Mucosa of descending colon (tissue), 3 donors: ENCODE measurements around the gene MYH13. TPM values are rescaled to one million over a fixed set of nuclear protein-coding genes. Genes with fewer than 3 reads are reported as not detected.

ENCODE experiments used
- ATAC-seq: fragments of 200-7000 bp; cut with Tn5 transposase; one replicate; pipeline ENCODE4 v1.9.1; 2020; ENCODE audit warnings: mild to moderate bottlenecking, moderate library complexity
- DNase-seq, 3 donors: peaks; one replicate each; pipeline ENCODE4 v3.0.0-alpha.2; 2020
- H3K36me3 ChIP-seq: fragments of 200-600 bp; one replicate; pipeline ENCODE4 v1.8.0; 2021; ENCODE audit warnings: low read depth, mild to moderate bottlenecking
- H3K4me1 ChIP-seq: fragments of 200-600 bp; one replicate; pipeline ENCODE4 v1.8.0; 2021; ENCODE audit warnings: low read depth, mild to moderate bottlenecking
- H3K4me3 ChIP-seq: fragments of 200-600 bp; one replicate; pipeline ENCODE4 v1.8.0; 2021; ENCODE audit warnings: mild to moderate bottlenecking
- H3K9me3 ChIP-seq: fragments of 200-600 bp; one replicate; pipeline ENCODE4 v1.8.0; 2021; ENCODE audit warnings: mild to moderate bottlenecking
- intact Hi-C, 2 donors: fragments of 100-400 bp; cut with DNase I in 1 of 2; cut with micrococcal nuclease in 1 of 2; formaldehyde crosslinking; loops; one replicate each; pipeline versions ENCODE4 v1.11.0 to v1.11.1; 2022; cut with DNase I, micrococcal nuclease
- long read RNA-seq, 2 donors: library from polyadenylated mRNA; unstranded; transcript quantifications; one replicate each; pipeline ENCODE4 v2.0.0, GENCODE V29; 2019 to 2021
- total RNA-seq, 3 donors: library from RNA; stranded (reverse); fragmentation: NEBNext Ultra II Directional in 2 of 3; extraction: Animal tissue kit (Norgen Biotek cat#: 25700) in 2 of 3; gene quantifications; one replicate each; pipeline versions ENCODE4 v1.2.1 to v1.2.4, GENCODE V29; 2021 to 2023
- TF ChIP-seq, protein P1 (sequence below): fragments of 200-600 bp; IDR thresholded peaks from one replicate; pipeline ENCODE4 v1.8.0; 2022; ENCODE audit warnings: antibody characterized with exemption, mild to moderate bottlenecking
- donor health status: DM: no; HTN: no; CAD: no; lungs with moderate emphysema.
- donor health status: DM: no; HTN: no; CAD: no.
- donor health status: DM: no; HTN: yes; CAD: no.

MYH13 gene
- total RNA-seq, result under 1 TPM in 1 of 3 donors, not detected in 2; 0.05 TPM
- long read RNA-seq, donor 1, result 0 reads
- long read RNA-seq, donor 2, result 0 reads

- no peak for DNase-seq
- TF ChIP-seq, protein P1, sequence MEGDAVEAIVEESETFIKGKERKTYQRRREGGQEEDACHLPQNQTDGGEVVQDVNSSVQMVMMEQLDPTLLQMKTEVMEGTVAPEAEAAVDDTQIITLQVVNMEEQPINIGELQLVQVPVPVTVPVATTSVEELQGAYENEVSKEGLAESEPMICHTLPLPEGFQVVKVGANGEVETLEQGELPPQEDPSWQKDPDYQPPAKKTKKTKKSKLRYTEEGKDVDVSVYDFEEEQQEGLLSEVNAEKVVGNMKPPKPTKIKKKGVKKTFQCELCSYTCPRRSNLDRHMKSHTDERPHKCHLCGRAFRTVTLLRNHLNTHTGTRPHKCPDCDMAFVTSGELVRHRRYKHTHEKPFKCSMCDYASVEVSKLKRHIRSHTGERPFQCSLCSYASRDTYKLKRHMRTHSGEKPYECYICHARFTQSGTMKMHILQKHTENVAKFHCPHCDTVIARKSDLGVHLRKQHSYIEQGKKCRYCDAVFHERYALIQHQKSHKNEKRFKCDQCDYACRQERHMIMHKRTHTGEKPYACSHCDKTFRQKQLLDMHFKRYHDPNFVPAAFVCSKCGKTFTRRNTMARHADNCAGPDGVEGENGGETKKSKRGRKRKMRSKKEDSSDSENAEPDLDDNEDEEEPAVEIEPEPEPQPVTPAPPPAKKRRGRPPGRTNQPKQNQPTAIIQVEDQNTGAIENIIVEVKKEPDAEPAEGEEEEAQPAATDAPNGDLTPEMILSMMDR, result no peak
- ATAC-seq, result no peak
- Histone ChIP-seq H3K36me3 (no peaks in the 10 kb centered on the region), H3K4me3 (no peak within 1 kb of the TSS), H3K9me3 (no peaks in the 10 kb centered on the region), H3K4me1 (no peaks in the 10 kb centered on the region)
- intact Hi-C loops, result no loop called here
Measured at GRCh38 chr17:10372906-10373305, at the start of gene MYH13. Gene MYH13, minus strand, starts transcription at chr17:10373006. Its CDS starts 8,476 bp downstream, at chr17:10364530.

DNA sequence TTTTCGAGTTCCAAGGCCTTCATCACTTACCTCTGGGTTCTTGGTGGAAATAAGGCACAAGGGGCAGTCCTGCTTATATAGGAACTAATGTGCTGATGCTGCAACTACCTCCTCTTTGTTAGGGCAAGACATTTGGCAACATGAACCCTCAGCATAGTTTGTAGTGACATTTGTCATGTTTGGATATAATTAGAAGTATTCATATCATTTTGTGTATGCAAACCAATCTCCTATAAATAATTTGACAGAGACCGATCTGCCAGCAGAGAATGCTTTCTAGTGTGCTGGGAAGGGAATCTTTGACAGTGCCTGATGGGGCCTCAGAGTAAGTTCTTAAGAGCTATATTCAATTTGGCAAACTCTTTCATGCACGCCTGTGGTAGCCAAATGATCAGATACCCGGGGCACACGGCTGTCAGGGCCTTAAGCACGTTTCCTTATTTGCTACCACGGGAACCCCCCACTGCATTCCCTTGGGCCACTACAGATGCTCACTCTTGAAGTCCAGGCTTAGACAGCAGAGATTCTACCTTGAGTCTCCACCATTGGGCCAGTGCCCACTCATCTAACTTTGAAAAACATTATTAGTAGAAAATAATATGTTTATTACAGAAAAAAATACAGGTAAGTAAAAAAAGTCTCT, 49.2 kb upstream of the MYH13 start, which contains the start of gene MYH8:
Gene MYH8 (minus strand): TSS at position 51 of the 643 bp plus-strand sequence. CDS start 1,723 bp downstream, outside the sequence.
- TF ChIP-seq, protein P1, result no peak
- Histone ChIP-seq H3K4me1 (no peaks in the 10 kb centered on the region), H3K36me3 (no peaks in the 10 kb centered on the region), H3K9me3 (no peaks in the 10 kb centered on the region), H3K4me3 (no peak within 1 kb of the TSS)
- intact Hi-C loops, result no loop called here
- DNase-seq (no peak), ATAC-seq (no peak)

DNA sequence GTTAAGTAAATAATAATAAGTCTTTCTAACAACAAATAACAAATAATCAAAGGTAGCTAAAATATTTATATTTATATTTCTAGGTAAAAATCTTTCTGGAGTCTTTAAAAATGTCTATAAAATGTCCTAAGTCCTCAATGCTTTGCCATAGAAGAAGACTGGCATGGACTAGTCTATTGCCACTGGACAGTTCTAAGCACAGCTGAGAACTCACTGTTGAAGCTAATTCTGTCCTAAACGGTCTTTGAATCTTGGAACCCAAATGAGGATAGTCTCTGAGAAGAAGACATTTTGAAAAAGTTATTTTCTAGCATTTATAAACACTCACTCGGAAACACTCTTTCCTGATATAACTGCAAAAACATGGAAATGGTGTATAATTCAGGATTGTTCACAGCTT, 48.4 kb upstream of the MYH13 start:
- intact Hi-C loops, result no loop called here
- Histone ChIP-seq H3K4me1 (no peaks in the 10 kb centered on the region), H3K36me3 (no peaks in the 10 kb centered on the region), H3K4me3 (no peak overlapping the region), H3K9me3 (no peaks in the 10 kb centered on the region)
- DNase-seq (no peak), ATAC-seq (no peak)
- TF ChIP-seq, protein P1, result no peak

DNA sequence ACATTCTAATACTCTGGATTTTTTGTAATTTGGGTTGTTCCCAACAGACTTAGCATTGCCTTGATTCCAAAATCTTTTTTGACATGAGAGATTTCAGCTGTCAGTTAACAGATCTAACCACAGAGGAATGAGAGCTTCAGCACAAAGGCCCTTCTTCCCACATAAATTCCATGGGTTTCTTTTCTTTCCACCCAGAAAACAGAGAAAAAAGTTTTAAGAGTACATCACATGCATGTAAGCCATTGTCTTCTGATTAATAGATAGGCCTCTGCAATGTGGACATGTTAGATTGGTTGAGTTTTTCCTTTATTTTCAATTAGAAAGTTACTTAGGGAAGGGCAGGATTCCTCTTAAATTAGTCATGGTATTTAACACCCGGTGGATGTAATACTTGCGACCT, 48.0 kb upstream of the MYH13 start:
- no peaks in the 10 kb centered on the region for H3K36me3 ChIP-seq
- DNase-seq (no peak), ATAC-seq (no peak)
- intact Hi-C loops, result no loop called here
- H3K9me3 ChIP-seq, result no peaks in the 10 kb centered on the region
- TF ChIP-seq, protein P1, result no peak
- H3K4me3 ChIP-seq, result no peak overlapping the region
- no peaks in the 10 kb centered on the region for H3K4me1 ChIP-seq

GRCh38 chr17:10417431-10417830, 44.6 kb upstream of the MYH13 start:
- intact Hi-C loops, result no loop called here
- Histone ChIP-seq H3K36me3 (no peaks in the 10 kb centered on the region), H3K4me1 (no peaks in the 10 kb centered on the region), H3K9me3 (no peaks in the 10 kb centered on the region), H3K4me3 (no peak overlapping the region)
- TF ChIP-seq, protein P1, result no peak
- DNase-seq, result no peak
- no peak for ATAC-seq

GRCh38 chr17:10415161-10415560, 42.4 kb upstream of the MYH13 start:
- no peaks in the 10 kb centered on the region for H3K9me3 ChIP-seq
- no peaks in the 10 kb centered on the region for H3K4me1 ChIP-seq
- no peak for DNase-seq
- TF ChIP-seq, protein P1, result no peak
- intact Hi-C loops, result no loop called here
- H3K4me3 ChIP-seq, result no peak overlapping the region
- ATAC-seq, result no peak
- H3K36me3 ChIP-seq, result no peaks in the 10 kb centered on the region
